NB4 (cell line): ENCODE data around the gene ZNF653.

Experiments
- DNase-seq: peaks from one replicate; pipeline ENCODE4 v3.0.0; 2010; ENCODE audit warnings: low read depth
- H3K4me3 ChIP-seq: one replicate; pipeline ENCODE4 v1.5.1; 2011; ENCODE audit warnings: mild to moderate bottlenecking, low read depth, low read length, moderate library complexity
- MAX ChIP-seq: IDR thresholded peaks from 2 replicates; pipeline ENCODE4 v1.6.1; 2011; ENCODE audit warnings: low read depth, low read length
- MYC ChIP-seq: IDR thresholded peaks from 2 replicates; pipeline ENCODE4 v1.6.1; 2011; ENCODE audit warnings: low read depth, low read length
- POLR2A ChIP-seq: IDR thresholded peaks from 2 replicates; pipeline ENCODE4 v1.6.1; 2011; ENCODE audit warnings: mild to moderate bottlenecking; ENCODE audit not compliant: insufficient read length; ENCODE audit errors: extremely low read depth
- TF ChIP-seq, protein P1 (sequence below): IDR thresholded peaks from one replicate; pipeline ENCODE4 v1.5.1; 2012; ENCODE audit warnings: low read depth, low read length

Gene ZNF653

DNA sequence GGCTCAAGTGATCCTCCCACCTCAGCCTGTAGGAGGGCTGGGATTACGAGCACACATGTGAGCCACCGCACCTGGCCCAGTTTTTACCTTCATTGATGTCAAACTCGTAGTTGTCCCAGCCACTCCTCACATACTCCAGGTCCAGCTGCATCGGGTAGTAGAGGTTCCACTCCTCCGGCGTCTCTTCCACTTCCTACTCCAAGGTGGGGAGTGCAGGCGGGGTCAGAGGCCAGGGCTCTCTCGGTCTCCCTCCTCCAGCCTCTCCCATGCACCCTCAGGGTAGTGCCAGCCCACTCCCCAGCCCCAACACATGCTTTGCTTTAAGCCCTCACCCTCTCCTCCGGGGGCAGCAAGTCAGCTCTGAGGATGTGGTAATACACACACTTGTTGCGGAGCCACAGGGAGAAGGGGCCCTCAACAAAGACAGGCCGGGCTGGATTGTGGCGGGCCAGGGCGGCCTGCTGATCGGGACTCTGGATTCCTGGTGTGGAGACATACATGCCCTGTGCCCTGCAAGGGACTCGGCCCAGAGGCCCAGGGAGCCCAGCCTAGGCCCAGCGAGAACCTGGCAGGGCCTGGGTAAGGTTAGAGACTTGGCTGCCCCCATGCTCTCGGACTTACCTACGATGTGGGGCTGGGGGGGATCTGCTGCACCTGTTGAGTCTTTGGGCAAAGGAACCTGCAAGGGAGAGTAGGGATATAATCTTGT, 1.9 kb upstream of the ZNF653 start:
- no peak overlapping the region for H3K4me3 ChIP-seq
- no peak for DNase-seq
- TF ChIP-seq MAX: no peak
- TF ChIP-seq POLR2A: no peak
- TF ChIP-seq, protein P1, sequence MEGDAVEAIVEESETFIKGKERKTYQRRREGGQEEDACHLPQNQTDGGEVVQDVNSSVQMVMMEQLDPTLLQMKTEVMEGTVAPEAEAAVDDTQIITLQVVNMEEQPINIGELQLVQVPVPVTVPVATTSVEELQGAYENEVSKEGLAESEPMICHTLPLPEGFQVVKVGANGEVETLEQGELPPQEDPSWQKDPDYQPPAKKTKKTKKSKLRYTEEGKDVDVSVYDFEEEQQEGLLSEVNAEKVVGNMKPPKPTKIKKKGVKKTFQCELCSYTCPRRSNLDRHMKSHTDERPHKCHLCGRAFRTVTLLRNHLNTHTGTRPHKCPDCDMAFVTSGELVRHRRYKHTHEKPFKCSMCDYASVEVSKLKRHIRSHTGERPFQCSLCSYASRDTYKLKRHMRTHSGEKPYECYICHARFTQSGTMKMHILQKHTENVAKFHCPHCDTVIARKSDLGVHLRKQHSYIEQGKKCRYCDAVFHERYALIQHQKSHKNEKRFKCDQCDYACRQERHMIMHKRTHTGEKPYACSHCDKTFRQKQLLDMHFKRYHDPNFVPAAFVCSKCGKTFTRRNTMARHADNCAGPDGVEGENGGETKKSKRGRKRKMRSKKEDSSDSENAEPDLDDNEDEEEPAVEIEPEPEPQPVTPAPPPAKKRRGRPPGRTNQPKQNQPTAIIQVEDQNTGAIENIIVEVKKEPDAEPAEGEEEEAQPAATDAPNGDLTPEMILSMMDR: no peak
- no peak for TF ChIP-seq MYC

GRCh38 chr19:11506967-11507366, 1.3 kb upstream of the ZNF653 start:
- no peak for DNase-seq
- TF ChIP-seq POLR2A: no peak
- TF ChIP-seq, protein P1: no peak
- TF ChIP-seq MAX: no peak
- no peak for TF ChIP-seq MYC
- H3K4me3 ChIP-seq: no peak overlapping the region

DNA sequence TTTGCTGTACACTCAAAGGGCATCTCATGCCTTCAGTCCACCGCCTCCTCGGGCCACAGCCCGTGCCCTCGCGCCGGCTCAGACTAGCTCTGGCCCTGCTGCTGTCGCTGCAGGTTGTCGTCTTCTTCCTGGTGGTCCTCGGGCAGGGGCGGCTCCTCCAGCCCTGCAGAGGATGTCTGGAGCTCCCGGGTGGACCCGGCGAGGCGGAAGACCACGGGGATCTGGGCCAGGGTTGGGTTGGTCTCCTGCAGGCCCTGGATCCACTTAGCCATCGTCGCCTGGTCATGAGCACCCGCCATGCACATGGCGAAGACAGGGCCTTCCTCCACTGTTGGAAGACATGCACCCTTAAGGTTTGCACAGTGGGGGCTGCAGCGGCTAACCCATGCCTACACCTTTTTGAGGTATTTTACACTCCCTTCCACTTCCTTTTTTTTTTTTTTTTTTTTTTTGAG, 489 bp upstream of the ZNF653 start:
- TF ChIP-seq MAX (no peak), POLR2A (no peak), MYC (no peak)
- TF ChIP-seq, protein P1: no peak
- DNase-seq: no peak
- peak overlapping the region; percentile 53 for H3K4me3 ChIP-seq

DNA sequence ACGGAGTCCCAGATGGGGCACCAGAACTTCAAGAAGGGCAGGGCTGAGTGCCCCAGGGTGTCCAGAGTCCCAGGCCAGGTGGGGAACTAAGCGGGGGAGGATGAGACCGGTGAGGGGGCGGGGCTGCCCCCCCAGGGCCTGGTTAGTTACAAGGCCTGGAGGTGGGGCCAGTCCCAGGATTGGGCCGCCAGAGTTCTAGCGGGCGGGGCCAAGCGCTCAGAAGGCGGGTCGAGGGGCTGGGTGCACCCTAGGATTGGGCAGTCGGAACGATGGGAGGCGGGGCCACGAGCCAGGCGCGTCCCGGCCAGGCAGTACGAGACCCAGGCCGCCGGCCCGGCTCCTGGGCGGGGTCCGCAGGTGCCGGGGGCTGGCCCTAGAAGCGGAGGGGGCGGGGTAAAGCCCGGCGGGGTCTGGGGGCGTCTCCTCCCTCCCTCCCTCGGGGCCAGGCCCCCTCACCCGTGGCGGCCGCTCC, 571 bp downstream of the ZNF653 start:
- TF ChIP-seq MYC (0 out of 2 replicates have a peak, but pooled peaks have one; percentile 21), POLR2A (no peak), MAX (no peak; the same call in 1 of the 2 replicates)
- TF ChIP-seq, protein P1: no peak
- H3K4me3 ChIP-seq: peak overlapping the region; percentile 49
- peak; percentile 94 for DNase-seq

- DNase-seq: no peak
- H3K4me3 ChIP-seq: peak overlapping the region; percentile 49
- TF ChIP-seq MAX: no peak
- TF ChIP-seq, protein P1: no peak
- no peak for TF ChIP-seq POLR2A
- TF ChIP-seq MYC: no peak
These were observed 1.1 kb downstream of the ZNF653 start for GRCh38 chr19:11504502-11505031.
